Gastroesophageal sphincter (tissue), 3 donors: ENCODE measurements around the gene ICA1.

Source experiments
- CTCF ChIP-seq, 4 experiments: fragments of 200-600 bp in 2 of 4; fragments of 450-650 bp in 2 of 4; sonication (generic) in 1 of 4; IDR thresholded peaks; one replicate each; pipeline ENCODE4 v1.5.1; 2017 to 2019; ENCODE audit warnings: antibody characterized with exemption in 4 of 4, mild to moderate bottlenecking in 2 of 4, moderate library complexity in 2 of 4
- POLR2A ChIP-seq, 2 donors: fragments of 450-650 bp; IDR thresholded peaks; one replicate each; pipeline ENCODE4 v1.6.1; 2017; ENCODE audit warnings: antibody characterized with exemption in 2 of 2, mild to moderate bottlenecking in 2 of 2, moderate library complexity in 1 of 2

GRCh38 chr7:8146788-8147413 lies 115.1 kb downstream of the ICA1 start:
- no peak for TF ChIP-seq POLR2A (IDR thresholded peaks at IDR 0.05)
- TF ChIP-seq CTCF (IDR thresholded peaks at IDR 0.05) = no peak
